Measurements from ENCODE around the gene GRIP2.

DNA sequence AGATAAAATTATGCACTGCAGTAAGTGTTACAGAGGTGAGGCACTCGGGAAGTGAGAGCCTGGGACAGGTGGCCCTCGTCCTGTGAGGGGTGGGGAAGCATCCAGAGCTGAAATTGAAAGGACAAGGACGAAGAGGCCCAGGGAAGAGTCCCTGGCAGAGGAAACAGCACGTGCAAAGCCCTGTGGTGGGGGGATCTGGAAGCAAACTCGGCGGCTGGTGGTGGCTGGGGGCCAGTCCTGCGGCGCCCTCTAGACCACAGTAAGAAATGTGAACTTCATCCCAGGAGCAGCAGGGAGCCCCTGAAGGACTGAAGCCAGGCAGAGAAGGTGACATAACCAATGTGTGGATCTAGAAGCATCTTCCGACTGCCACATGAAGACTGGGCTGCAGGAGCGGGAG, 42.8 kb downstream of the GRIP2 start:
- TF ChIP-seq, protein P1, sequence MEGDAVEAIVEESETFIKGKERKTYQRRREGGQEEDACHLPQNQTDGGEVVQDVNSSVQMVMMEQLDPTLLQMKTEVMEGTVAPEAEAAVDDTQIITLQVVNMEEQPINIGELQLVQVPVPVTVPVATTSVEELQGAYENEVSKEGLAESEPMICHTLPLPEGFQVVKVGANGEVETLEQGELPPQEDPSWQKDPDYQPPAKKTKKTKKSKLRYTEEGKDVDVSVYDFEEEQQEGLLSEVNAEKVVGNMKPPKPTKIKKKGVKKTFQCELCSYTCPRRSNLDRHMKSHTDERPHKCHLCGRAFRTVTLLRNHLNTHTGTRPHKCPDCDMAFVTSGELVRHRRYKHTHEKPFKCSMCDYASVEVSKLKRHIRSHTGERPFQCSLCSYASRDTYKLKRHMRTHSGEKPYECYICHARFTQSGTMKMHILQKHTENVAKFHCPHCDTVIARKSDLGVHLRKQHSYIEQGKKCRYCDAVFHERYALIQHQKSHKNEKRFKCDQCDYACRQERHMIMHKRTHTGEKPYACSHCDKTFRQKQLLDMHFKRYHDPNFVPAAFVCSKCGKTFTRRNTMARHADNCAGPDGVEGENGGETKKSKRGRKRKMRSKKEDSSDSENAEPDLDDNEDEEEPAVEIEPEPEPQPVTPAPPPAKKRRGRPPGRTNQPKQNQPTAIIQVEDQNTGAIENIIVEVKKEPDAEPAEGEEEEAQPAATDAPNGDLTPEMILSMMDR (IDR thresholded peaks at IDR 0.05), result no peak
- no peak for TF ChIP-seq EP300 (IDR thresholded peaks at IDR 0.05)
- no peak for TF ChIP-seq POLR2A (IDR thresholded peaks at IDR 0.05)

Data from ovary (tissue), 3 donors.